Prostate gland (tissue), 2 donors: Measurements from ENCODE around the gene NID2. TPM values are rescaled to one million over a fixed set of nuclear protein-coding genes. Genes with fewer than 3 reads are reported as not detected.

Source experiments
- DNase-seq: peaks from one replicate; pipeline ENCODE4 v3.0.0-alpha.2; 2019; ENCODE audit warnings: low spot score
- H3K27ac ChIP-seq, 2 donors: fragments of 200-600 bp; sonication (generic); 2 replicates each; pipeline ENCODE4 v1.5.1; 2017 to 2019
- H3K27me3 ChIP-seq: fragments of 200-600 bp; sonication (generic); replicated peaks from 2 replicates; pipeline ENCODE4 v1.5.1; 2019; ENCODE audit not compliant: insufficient read depth
- H3K36me3 ChIP-seq, 2 donors: fragments of 200-600 bp; sonication (generic); 1 replicate in 1 of 2; 2 replicates in 1 of 2; pipeline versions ENCODE4 v1.5.1 to v1.8.1; 2017 to 2019
- H3K4me1 ChIP-seq: fragments of 200-600 bp; sonication (generic); replicated peaks from 2 replicates; pipeline ENCODE4 v1.5.1; 2019
- H3K4me3 ChIP-seq, 2 donors: fragments of 200-600 bp; sonication (generic); 2 replicates each; pipeline ENCODE4 v1.5.1; 2017 to 2019
- H3K9me3 ChIP-seq: fragments of 200-600 bp; sonication (generic); 2 replicates; pipeline ENCODE4 v1.5.1; 2017
- POLR2A ChIP-seq: fragments of 450-650 bp; IDR thresholded peaks from one replicate; pipeline ENCODE4 v1.6.1; 2016; ENCODE audit warnings: antibody characterized with exemption, mild to moderate bottlenecking
- POLR2AphosphoS5 ChIP-seq: sonication (generic); formaldehyde crosslinking; IDR thresholded peaks from one replicate; pipeline ENCODE4 v1.6.1; 2017; ENCODE audit warnings: antibody characterized with exemption
- WGBS: methylation state at CpG from one replicate; pipeline ENCODE4 v1.1.5; 2018; 5-methylcytosine and 5-hydroxymethylcytosine counted together
- intact Hi-C: fragments of 100-400 bp; cut with DNase I; formaldehyde crosslinking; loops from one replicate; pipeline ENCODE4 v1.14.2; 2022
- total RNA-seq, 2 donors: library from RNA; depleted of rRNA; stranded (reverse); fragments of >200 nt; gene quantifications; one replicate each; pipeline ENCODE4 v1.1.0, GENCODE V29; 2016
- TF ChIP-seq, protein P1 (sequence below), 4 experiments: fragments of 200-600 bp in 2 of 4; fragments of 450-650 bp in 2 of 4; sonication (generic) in 2 of 4; IDR thresholded peaks; 1 replicate in 3 of 4; 2 replicates in 1 of 4; pipeline ENCODE4 v1.5.1; 2016 to 2019; ENCODE audit warnings: antibody characterized with exemption in 4 of 4, mild to moderate bottlenecking in 2 of 4, moderate library complexity in 2 of 4

NID2 gene
- total RNA-seq, 2 donors from 2014 or later = 6.9 to 17.2 TPM

DNA sequence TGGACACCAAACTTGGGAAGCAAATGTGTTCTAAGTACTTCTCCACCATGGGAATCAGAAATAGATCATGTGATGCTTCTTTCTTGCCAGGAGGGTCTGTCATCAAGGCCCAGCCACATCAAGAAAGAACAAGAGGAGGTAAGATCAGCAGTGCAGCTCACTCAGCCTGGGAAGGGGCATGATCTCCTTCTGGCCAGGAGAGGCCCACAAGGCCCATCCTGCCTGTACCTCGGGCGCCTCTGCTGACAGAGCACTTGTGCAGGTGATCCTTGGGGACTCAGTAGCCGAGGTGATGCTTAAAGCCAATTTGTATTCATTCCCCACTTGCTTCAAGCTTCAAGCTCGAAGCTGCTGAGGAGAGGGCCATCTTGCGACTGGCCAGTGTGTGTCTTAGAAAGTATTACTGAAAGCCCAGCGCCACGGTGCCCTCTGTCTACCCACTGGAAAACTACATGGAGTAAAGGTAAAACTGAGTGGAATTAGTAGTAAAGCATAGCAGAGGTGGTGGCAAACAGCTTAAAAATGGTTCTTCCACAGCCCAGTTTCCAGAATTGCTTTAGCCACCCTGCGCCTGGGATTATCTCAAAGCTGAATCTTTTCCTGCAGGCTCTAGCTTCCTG lies 53.3 kb downstream of the NID2 start:
- H3K4me1 ChIP-seq = no peaks in the 10 kb centered on the region
- TF ChIP-seq POLR2A = no peak
- TF ChIP-seq, protein P1, sequence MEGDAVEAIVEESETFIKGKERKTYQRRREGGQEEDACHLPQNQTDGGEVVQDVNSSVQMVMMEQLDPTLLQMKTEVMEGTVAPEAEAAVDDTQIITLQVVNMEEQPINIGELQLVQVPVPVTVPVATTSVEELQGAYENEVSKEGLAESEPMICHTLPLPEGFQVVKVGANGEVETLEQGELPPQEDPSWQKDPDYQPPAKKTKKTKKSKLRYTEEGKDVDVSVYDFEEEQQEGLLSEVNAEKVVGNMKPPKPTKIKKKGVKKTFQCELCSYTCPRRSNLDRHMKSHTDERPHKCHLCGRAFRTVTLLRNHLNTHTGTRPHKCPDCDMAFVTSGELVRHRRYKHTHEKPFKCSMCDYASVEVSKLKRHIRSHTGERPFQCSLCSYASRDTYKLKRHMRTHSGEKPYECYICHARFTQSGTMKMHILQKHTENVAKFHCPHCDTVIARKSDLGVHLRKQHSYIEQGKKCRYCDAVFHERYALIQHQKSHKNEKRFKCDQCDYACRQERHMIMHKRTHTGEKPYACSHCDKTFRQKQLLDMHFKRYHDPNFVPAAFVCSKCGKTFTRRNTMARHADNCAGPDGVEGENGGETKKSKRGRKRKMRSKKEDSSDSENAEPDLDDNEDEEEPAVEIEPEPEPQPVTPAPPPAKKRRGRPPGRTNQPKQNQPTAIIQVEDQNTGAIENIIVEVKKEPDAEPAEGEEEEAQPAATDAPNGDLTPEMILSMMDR (IDR thresholded peaks at IDR 0.05) = peak in 2 of 4 experiments; percentile 13 to 30
- H3K4me3 ChIP-seq = no peak overlapping the region
- DNase-seq = no peak
- WGBS = 63% methylated on average over 8 of the region's 8 CpGs
- H3K27me3 ChIP-seq = no peaks in the 10 kb centered on the region
- H3K36me3 ChIP-seq = peaks cover 0 to 6% of the 10 kb centered on the region in 2 donors
- H3K9me3 ChIP-seq = no peaks in the 10 kb centered on the region
- intact Hi-C loops = no loop called here
- no peak overlapping the region for H3K27ac ChIP-seq

- Histone ChIP-seq H3K27me3 (no peaks in the 10 kb centered on the region), H3K4me3 (no peak overlapping the region), H3K4me1 (no peaks in the 10 kb centered on the region), H3K27ac (no peak overlapping the region), H3K9me3 (no peaks in the 10 kb centered on the region), H3K36me3 (peaks cover 0 to 6% of the 10 kb centered on the region in 2 donors)
- 83% methylated on average over 15 of the region's 15 CpGs for WGBS
- TF ChIP-seq, protein P1 (IDR thresholded peaks at IDR 0.05) = no peak
- TF ChIP-seq POLR2A (no peak), POLR2AphosphoS5 (no peak)
- intact Hi-C loops = no loop called here
- DNase-seq = no peak
Measured at GRCh38 chr14:52014601-52015267, 54.1 kb downstream of the NID2 start.

GRCh38 chr14:52013984-52014600 lies 54.8 kb downstream of the NID2 start:
- peaks cover 0 to 6% of the 10 kb centered on the region in 2 donors for H3K36me3 ChIP-seq
- WGBS = 77% methylated on average over 11 of the region's 11 CpGs
- H3K27ac ChIP-seq = no peak overlapping the region

DNA sequence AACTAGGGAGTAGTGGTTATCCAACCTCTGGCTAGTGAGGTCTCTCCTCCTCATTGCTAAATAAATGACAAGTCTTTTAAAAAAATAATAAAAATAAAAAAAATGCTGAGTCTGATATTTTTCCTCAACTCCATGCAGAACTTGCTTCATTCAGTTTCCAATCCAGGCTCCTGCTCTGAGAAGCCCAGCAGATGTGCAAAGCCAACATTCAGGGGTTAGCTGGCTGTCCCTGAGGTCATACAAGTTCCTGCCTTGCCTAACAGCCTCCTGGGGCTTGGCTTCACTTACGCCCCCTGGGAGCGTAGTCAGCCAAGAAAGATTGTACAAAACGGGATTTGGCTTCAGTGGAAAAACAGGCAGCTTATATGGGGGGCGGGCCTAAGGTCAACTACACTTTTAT lies 56.2 kb downstream of the NID2 start:
- TF ChIP-seq, protein P1 (IDR thresholded peaks at IDR 0.05) = no peak
- TF ChIP-seq POLR2A = no peak
- TF ChIP-seq POLR2AphosphoS5 = no peak
- intact Hi-C loops = no loop called here
- no peak for DNase-seq

More at GRCh38 chr14:52013984-52014600, 54.8 kb downstream of the NID2 start:
- TF ChIP-seq POLR2AphosphoS5 (no peak), POLR2A (no peak)
- TF ChIP-seq, protein P1 (IDR thresholded peaks at IDR 0.05) = no peak
- no peaks in the 10 kb centered on the region for H3K4me1 ChIP-seq
- DNase-seq = no peak
- no peaks in the 10 kb centered on the region for H3K27me3 ChIP-seq
- H3K9me3 ChIP-seq = no peaks in the 10 kb centered on the region
- H3K4me3 ChIP-seq = no peak overlapping the region
- intact Hi-C loops = no loop called here

More for the DNA sequence above, 56.2 kb downstream of the NID2 start:
- 50% methylated on average over 4 of the region's 4 CpGs for whole genome bisulfite sequencing
- Histone ChIP-seq H3K36me3 (peaks cover 0 to 6% of the 10 kb centered on the region in 2 donors), H3K4me3 (no peak overlapping the region), H3K9me3 (no peaks in the 10 kb centered on the region), H3K27ac (no peak overlapping the region), H3K27me3 (no peaks in the 10 kb centered on the region), H3K4me1 (no peaks in the 10 kb centered on the region)
